ENCODE measurements around the gene PCDHGA1. TPM values are rescaled to one million over a fixed set of nuclear protein-coding genes. Genes with fewer than 3 reads are reported as not detected.

The PCDHGA1 gene
- total and polyA plus RNA-seq, 7 donors = 0.27 to 2.1 (median 0.59) TPM

GRCh38 chr5:141349917-141350619, 19.8 kb downstream of the PCDHGA1 start, which contains the start of gene PCDHGB1:
Gene PCDHGB1, plus strand, starts transcription at chr5:141350099. Its CDS starts 162 bp downstream, at chr5:141350261.
- DNase-seq (peak in 1 of 2 donors; percentile 41), ATAC-seq (peak; percentile 62 to 90 (median 82))
- no peak within 1 kb of the TSS for H3K27ac ChIP-seq
- H3K4me1 ChIP-seq = no peaks in the 10 kb centered on the region
- peak within 1 kb of the TSS; percentile 44 for H3K4me3 ChIP-seq
- H3K27me3 ChIP-seq (ENCODE audit: insufficient read depth in 3 of 3, low read length in 2 of 3) = peaks cover 0 to 41% (median 13%) of the 10 kb centered on the region in 3 donors
- WGBS, 3 donors = 23 to 27% (median 23%) methylated on average over 29 of the region's 29 CpGs
- peaks cover 3% of the 10 kb centered on the region for H3K9me3 ChIP-seq
- no peaks in the 10 kb centered on the region for H3K36me3 ChIP-seq (ENCODE audit: insufficient read depth in 1 of 2, low read depth in 1 of 2)
- TF ChIP-seq, protein P1, sequence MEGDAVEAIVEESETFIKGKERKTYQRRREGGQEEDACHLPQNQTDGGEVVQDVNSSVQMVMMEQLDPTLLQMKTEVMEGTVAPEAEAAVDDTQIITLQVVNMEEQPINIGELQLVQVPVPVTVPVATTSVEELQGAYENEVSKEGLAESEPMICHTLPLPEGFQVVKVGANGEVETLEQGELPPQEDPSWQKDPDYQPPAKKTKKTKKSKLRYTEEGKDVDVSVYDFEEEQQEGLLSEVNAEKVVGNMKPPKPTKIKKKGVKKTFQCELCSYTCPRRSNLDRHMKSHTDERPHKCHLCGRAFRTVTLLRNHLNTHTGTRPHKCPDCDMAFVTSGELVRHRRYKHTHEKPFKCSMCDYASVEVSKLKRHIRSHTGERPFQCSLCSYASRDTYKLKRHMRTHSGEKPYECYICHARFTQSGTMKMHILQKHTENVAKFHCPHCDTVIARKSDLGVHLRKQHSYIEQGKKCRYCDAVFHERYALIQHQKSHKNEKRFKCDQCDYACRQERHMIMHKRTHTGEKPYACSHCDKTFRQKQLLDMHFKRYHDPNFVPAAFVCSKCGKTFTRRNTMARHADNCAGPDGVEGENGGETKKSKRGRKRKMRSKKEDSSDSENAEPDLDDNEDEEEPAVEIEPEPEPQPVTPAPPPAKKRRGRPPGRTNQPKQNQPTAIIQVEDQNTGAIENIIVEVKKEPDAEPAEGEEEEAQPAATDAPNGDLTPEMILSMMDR (IDR thresholded peaks at IDR 0.05) = peak; percentile 47
- intact Hi-C loops (cut with DNase I) = no loop called here

DNA sequence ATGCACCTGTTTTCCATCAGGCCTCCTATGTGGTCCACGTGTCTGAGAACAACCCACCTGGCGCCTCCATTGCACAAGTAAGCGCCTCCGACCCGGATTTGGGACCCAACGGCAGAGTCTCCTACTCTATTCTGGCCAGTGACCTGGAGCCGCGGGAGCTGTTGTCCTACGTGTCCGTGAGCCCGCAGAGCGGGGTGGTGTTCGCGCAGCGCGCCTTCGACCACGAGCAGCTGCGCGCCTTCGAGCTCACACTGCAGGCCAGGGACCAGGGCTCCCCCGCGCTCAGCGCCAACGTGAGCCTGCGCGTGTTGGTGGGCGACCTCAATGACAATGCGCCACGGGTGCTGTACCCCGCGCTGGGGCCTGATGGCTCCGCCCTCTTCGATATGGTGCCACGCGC, 21.3 kb downstream of the PCDHGA1 start:
- WGBS, 3 donors = 35 to 40% (median 35%) methylated on average over 30 to 34 of the region's 36 CpGs
- H3K9me3 ChIP-seq = peaks cover 7% of the 10 kb centered on the region
- intact Hi-C loops (cut with DNase I) = no loop called here
- no peak overlapping the region for H3K27ac ChIP-seq
- H3K36me3 ChIP-seq (ENCODE audit: insufficient read depth in 1 of 2, low read depth in 1 of 2) = no peaks in the 10 kb centered on the region
- H3K4me3 ChIP-seq = no peak overlapping the region
- TF ChIP-seq, protein P1 (IDR thresholded peaks at IDR 0.05) = no peak
- DNase-seq = no peak
- H3K27me3 ChIP-seq (ENCODE audit: insufficient read depth in 3 of 3, low read length in 2 of 3) = peaks cover 0 to 43% (median 8%) of the 10 kb centered on the region in 3 donors
- no peaks in the 10 kb centered on the region for H3K4me1 ChIP-seq
- no peak for ATAC-seq

GRCh38 chr5:141354900-141355469, 24.7 kb downstream of the PCDHGA1 start, which contains the start of gene PCDHGA4:
Gene PCDHGA4, plus strand, starts transcription at chr5:141355021. Its CDS starts 87 bp downstream, at chr5:141355108.
- no peaks in the 10 kb centered on the region for H3K4me1 ChIP-seq
- H3K36me3 ChIP-seq (ENCODE audit: insufficient read depth in 1 of 2, low read depth in 1 of 2) = no peaks in the 10 kb centered on the region
- peaks cover 0 to 57% (median 9%) of the 10 kb centered on the region in 3 donors for H3K27me3 ChIP-seq (ENCODE audit: insufficient read depth in 3 of 3, low read length in 2 of 3)
- no peak within 1 kb of the TSS for H3K27ac ChIP-seq
- ATAC-seq = peak in 3 of 4 donors; percentile 23 to 68 (median 55)
- peak in 1 of 2 donors; percentile 44 for DNase-seq
- H3K4me3 ChIP-seq = peak within 1 kb of the TSS; percentile 59
- intact Hi-C loops (cut with DNase I) = no loop called here
- TF ChIP-seq, protein P1 (IDR thresholded peaks at IDR 0.05) = peak; percentile 43
- H3K9me3 ChIP-seq = peaks cover 14% of the 10 kb centered on the region
- 19% methylated on average over 29 of the region's 29 CpGs for WGBS, 3 donors

- DNase-seq (no peak), ATAC-seq (peak in 1 of 4 donors; percentile 36)
- Histone ChIP-seq H3K4me3 (peak overlapping the region; percentile 59), H3K27ac (no peak overlapping the region), H3K9me3 (peaks cover 16% of the 10 kb centered on the region), H3K36me3 (ENCODE audit: insufficient read depth in 1 of 2, low read depth in 1 of 2) (no peaks in the 10 kb centered on the region), H3K27me3 (ENCODE audit: insufficient read depth in 3 of 3, low read length in 2 of 3) (peaks cover 0 to 59% (median 11%) of the 10 kb centered on the region in 3 donors), H3K4me1 (no peaks in the 10 kb centered on the region)
- intact Hi-C loops (cut with DNase I) = no loop called here
- WGBS, 3 donors = 49 to 55% (median 52%) methylated on average over 24 of the region's 24 CpGs
- TF ChIP-seq, protein P1 (IDR thresholded peaks at IDR 0.05) = no peak
These were observed 25.3 kb downstream of the PCDHGA1 start for GRCh38 chr5:141355641-141356040.

All from psoas muscle (tissue), 8 donors.